Measurements from ENCODE around the gene ACADS.

Gene ACADS

GRCh38 chr12:120738252-120739030 lies 12.8 kb downstream of the ACADS start:
- no peak for TF ChIP-seq JUND (IDR thresholded peaks at IDR 0.05; ENCODE audit: low read depth)
- DNase-seq (ENCODE audit: low read depth in 1 of 2, low spot score in 1 of 2): no peak
- in situ Hi-C loops (cut with HindIII; ENCODE audit: low pct_unique_long_range_greater_than_20kb, low sequenced_read_pairs): no loop called here

GRCh38 chr12:120739031-120739762 lies 13.6 kb downstream of the ACADS start:
- no peak for DNase-seq (ENCODE audit: low read depth in 1 of 2, low spot score in 1 of 2)
- in situ Hi-C loops (cut with HindIII; ENCODE audit: low pct_unique_long_range_greater_than_20kb, low sequenced_read_pairs): no loop called here
- no peak for TF ChIP-seq JUND (IDR thresholded peaks at IDR 0.05; ENCODE audit: low read depth)

- in situ Hi-C loops (cut with HindIII; ENCODE audit: low pct_unique_long_range_greater_than_20kb, low sequenced_read_pairs): no loop called here
- TF ChIP-seq JUND (IDR thresholded peaks at IDR 0.05; ENCODE audit: low read depth): no peak
- no peak for DNase-seq (ENCODE audit: low read depth in 1 of 2, low spot score in 1 of 2)
These were observed 14.4 kb downstream of the ACADS start for GRCh38 chr12:120739821-120740613.

- in situ Hi-C loops (cut with HindIII; ENCODE audit: low pct_unique_long_range_greater_than_20kb, low sequenced_read_pairs): no loop called here
These were observed 15.2 kb downstream of the ACADS start for GRCh38 chr12:120740871-120741270.

GRCh38 chr12:120741476-120742421 lies 16.1 kb downstream of the ACADS start:
- DNase-seq (ENCODE audit: low read depth in 1 of 2, low spot score in 1 of 2): no peak

More at GRCh38 chr12:120740871-120741270, 15.2 kb downstream of the ACADS start:
- no peak for TF ChIP-seq JUND (IDR thresholded peaks at IDR 0.05; ENCODE audit: low read depth)
- no peak for DNase-seq (ENCODE audit: low read depth in 1 of 2, low spot score in 1 of 2)

GRCh38 chr12:120744922-120745493 lies 19.4 kb downstream of the ACADS start:
- in situ Hi-C loops (cut with HindIII; ENCODE audit: low pct_unique_long_range_greater_than_20kb, low sequenced_read_pairs): no loop called here
- no peak for TF ChIP-seq JUND (IDR thresholded peaks at IDR 0.05; ENCODE audit: low read depth)
- no peak for DNase-seq (ENCODE audit: low read depth in 1 of 2, low spot score in 1 of 2)

More at GRCh38 chr12:120741476-120742421, 16.1 kb downstream of the ACADS start:
- no peak for TF ChIP-seq JUND (IDR thresholded peaks at IDR 0.05; ENCODE audit: low read depth)
- in situ Hi-C loops (cut with HindIII; ENCODE audit: low pct_unique_long_range_greater_than_20kb, low sequenced_read_pairs): no loop called here

GRCh38 chr12:120748242-120748641 lies 22.6 kb downstream of the ACADS start:
- no peak for DNase-seq (ENCODE audit: low read depth in 1 of 2, low spot score in 1 of 2)
- no peak for TF ChIP-seq JUND (IDR thresholded peaks at IDR 0.05; ENCODE audit: low read depth)
- in situ Hi-C loops (cut with HindIII; ENCODE audit: low pct_unique_long_range_greater_than_20kb, low sequenced_read_pairs): no loop called here

GRCh38 chr12:120749256-120749655 lies 23.6 kb downstream of the ACADS start:
- no peak for TF ChIP-seq JUND (IDR thresholded peaks at IDR 0.05; ENCODE audit: low read depth)
- in situ Hi-C loops (cut with HindIII; ENCODE audit: low pct_unique_long_range_greater_than_20kb, low sequenced_read_pairs): no loop called here

GRCh38 chr12:120750806-120751205 lies 25.2 kb downstream of the ACADS start:
- DNase-seq (ENCODE audit: low read depth in 1 of 2, low spot score in 1 of 2): no peak
- no peak for TF ChIP-seq JUND (IDR thresholded peaks at IDR 0.05; ENCODE audit: low read depth)
- in situ Hi-C loops (cut with HindIII; ENCODE audit: low pct_unique_long_range_greater_than_20kb, low sequenced_read_pairs): no loop called here

More at GRCh38 chr12:120749256-120749655, 23.6 kb downstream of the ACADS start:
- DNase-seq (ENCODE audit: low read depth in 1 of 2, low spot score in 1 of 2): no peak

GRCh38 chr12:120751389-120751788 lies 25.8 kb downstream of the ACADS start:
- TF ChIP-seq JUND (IDR thresholded peaks at IDR 0.05; ENCODE audit: low read depth): no peak
- in situ Hi-C loops (cut with HindIII; ENCODE audit: low pct_unique_long_range_greater_than_20kb, low sequenced_read_pairs): no loop called here
- DNase-seq (ENCODE audit: low read depth in 1 of 2, low spot score in 1 of 2): no peak

GRCh38 chr12:120754792-120755191 lies 29.2 kb downstream of the ACADS start:
- DNase-seq (ENCODE audit: low read depth in 1 of 2, low spot score in 1 of 2): no peak
- in situ Hi-C loops (cut with HindIII; ENCODE audit: low pct_unique_long_range_greater_than_20kb, low sequenced_read_pairs): no loop called here
- no peak for TF ChIP-seq JUND (IDR thresholded peaks at IDR 0.05; ENCODE audit: low read depth)
